Stimulated activated CD8-positive, alpha-beta memory T cell treated with anti-CD3 and anti-CD28 coated beads, Interleukin-15, amount 100 ng/mL, for 24 hours (primary cell): Measurements from ENCODE around the gene SPATA6L.
"Not testable (repeated sequence)": the region's sequence is repeated elsewhere in the genome, so short reads cannot be mapped to it uniquely, and the experiment has no call there.

ENCODE experiments used
- DNase-seq: peaks from one replicate; pipeline ENCODE4 v3.0.0-alpha.2; 2020; ENCODE audit warnings: low read depth

The SPATA6L gene

DNA sequence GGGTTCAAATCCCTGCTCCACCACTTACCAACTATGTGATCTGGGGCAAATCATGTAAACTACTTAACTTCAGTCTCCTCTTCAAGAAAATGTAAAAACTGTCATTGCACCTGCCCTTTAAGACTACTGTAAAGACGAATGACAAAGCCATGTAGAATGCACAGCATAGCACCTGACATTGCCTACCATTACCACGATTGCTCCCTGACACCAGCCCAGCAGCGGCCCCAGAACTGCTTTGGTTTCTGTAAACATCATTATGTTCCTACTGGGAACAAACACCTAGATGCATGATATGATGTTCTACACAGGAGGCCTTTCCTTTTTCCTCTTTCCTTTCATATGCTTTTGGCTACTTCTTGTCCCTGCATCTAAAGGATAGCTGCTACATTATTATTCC, 27.3 kb downstream of the SPATA6L start:
- DNase-seq, result no peak

DNA sequence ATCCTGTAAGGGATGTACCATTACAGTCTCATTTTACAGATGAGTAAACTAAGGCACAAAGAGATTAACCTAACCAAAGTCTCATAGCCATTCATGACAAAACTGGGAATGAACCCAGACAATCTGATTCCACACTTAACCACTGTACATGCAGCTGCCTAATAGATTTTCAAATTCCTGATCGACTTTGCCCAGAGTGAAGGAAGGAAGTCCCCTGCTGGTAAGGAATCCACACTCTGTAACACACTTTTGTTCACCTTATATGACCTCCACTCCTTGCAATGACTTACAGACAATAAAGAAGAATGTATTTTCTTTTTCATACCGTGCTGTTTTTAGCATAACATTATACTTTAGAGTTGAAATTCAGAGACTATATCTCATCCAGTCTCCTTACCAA, 35.4 kb downstream of the SPATA6L start:
- no peak for DNase-seq

DNA sequence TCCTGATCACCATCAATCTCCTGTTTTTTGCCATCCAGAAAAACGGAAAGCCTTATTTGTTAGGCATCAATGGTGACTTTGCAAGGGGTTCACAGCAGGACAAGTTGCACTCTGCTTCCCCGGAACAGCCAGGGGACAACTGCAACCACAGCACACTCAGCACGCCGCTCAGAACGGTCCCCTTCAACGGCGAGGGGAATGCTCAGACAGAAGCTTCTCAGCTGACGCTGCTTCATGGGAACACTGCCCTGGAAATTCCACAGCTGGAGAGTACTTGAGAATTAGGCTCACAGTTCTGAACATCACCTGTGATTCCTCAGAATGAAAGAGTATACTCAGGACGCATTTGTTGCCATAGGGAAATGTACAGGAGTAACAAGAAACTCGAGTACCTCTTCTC, 44.3 kb downstream of the SPATA6L start:
- no peak for DNase-seq

DNA sequence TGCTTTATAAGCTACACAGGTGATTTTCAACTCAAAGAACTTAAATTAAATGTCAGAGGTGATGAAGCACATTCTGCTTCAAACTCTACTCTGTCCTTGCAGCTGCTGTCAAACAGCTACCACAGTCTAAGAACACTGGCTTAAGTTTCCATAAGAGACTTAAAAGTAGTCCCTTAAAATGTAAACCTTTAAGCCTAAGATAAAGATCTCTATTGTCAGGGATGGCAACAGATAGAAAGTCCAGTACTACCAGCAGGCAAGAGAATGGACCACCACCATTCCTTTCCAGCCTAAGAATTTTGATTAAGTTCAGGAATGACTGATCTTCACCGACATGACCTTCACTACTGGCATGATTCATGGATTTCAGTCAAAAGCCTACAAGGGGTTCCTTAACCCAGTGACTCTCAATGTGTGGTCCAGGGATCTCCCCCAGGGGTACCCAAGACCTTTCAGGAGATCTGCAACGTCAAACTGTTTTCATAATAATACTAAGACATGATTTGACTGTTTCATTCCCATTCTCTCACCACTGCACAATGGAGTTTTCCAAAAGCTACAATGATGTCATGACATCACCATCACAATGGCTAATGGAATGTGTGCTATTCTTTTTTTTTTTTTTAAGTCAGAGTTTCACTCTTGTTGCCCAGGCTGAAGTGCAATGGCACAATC, 45.3 kb downstream of the SPATA6L start:
- no peak for DNase-seq

DNA sequence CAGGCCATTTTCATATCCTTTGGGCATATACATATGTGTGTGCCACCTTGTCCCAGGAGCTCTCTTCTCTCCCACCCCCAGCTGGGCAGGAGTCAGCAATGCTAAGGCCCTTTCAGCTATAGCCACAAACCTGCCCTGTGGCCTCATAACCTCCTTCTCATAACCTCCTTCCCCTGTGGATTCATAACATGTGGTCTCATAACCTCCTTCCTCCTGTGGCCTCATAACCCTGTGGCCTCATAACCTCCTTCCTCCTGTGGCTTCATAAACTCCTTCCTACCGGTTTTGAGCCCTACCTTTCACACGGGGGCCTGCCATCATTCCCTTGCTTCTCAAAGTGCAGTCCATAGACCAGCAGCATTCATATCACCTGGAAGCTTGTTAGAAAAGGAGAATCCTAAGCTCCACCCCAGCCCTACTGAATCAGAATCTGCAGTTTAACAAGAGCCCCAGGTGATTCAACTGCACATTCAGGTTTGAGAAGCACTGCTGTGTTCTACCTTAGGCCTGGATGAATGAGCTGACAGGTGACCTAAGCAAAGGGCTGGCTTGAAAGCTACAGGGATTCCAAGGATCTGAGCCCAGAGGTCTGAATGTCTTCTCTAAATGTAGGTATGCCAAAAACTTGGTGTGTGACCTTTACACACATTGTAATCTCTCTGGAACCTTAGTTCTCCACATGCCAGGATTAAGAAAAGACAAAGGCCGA, 46.1 kb downstream of the SPATA6L start:
- DNase-seq, result no peak

DNA sequence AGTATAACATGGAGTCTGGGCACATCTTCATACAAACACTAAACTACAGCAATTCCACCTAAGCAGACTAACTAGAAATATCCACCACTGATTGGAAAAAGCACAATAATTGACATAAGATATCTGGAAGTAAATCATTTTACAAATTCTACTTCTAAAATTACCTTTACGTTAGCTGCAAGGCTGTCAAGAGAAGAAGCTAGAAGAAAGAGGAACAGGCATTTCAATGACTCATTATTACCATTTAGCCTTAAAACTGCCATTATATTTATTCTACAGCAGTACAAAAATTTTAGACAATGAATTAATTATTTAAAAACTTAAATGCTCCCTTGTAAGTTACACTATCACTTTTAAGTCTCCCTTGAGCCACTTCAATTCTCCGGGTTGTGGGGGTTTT, 47.6 kb downstream of the SPATA6L start:
- DNase-seq, result no peak

DNA sequence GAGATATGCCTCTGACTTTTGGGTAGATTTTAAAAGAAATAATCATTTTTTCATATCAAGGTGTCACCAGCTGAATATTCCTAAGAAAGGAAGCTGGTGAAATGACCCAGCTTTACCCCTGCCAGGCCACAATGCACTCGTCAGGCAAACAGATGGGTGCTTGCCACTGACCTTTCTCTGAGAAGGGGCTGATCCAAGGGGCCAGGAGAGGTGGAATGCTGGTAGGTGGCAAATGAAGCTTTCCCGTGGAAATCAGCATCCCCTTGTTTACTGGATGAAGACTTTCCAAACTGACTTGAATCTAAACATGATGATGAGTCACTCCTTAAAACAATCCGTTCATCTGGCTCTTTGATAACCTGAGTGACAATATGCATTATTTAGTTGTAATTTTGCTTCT, 48.5 kb downstream of the SPATA6L start:
- DNase-seq, result no peak

DNA sequence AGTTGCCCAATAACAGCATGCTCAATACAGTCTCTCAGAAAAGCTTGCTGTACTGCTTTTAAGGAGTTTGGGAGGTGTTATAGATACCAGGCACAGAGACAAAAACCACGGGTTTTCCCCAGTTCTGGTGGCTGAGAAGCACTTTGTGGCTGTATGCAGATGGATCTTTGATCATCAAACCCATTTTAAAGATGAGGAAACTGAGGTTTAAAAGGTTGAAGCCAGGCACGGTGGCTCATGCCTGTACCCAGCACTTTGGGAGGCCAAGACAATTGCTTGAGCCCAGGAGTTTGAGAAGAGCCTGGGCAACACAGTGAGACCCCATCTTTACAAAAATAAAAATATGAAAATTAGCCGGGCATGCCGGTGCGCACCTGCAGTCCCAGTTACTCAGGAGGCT, 50.5 kb downstream of the SPATA6L start:
- no peak for DNase-seq

DNA sequence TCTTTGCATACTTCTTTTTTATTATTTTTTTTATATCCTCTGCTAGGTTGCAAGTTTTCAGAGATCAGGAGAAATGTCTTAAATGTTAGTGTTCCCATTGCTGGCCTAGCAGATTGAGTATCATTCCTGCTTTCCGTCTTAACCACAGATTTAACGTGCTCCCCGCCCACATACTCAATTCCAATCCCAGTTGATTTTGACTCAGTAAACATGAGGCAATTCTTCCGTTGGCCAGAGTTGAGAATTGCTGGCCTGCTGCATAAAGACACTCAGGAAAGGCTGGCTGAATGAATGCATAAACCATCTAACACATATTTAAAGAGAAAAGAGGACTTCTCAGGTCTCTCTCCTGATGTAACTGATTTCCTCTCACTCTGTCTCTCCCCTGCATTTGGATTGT, 51.0 kb downstream of the SPATA6L start:
- no peak for DNase-seq

DNA sequence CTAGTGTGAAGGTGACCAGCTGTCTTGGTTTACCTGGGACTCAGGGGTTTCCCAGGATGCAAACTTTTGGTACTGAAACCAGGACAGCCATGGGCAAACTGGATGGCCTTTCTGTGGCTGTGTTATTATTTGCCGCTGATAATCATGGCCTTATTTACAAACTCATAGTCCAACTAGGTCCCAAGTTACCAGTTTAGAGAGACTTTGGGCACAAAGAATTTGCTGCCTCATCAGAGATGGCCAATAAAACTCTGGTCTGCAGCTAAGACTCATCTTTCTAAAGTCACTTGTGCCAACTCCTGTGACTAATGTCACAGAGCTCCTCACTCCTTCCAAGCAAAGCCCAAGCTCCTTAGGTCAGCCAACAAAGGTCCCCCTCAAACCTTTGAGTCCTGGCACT, 51.7 kb downstream of the SPATA6L start:
- DNase-seq, result no peak

DNA sequence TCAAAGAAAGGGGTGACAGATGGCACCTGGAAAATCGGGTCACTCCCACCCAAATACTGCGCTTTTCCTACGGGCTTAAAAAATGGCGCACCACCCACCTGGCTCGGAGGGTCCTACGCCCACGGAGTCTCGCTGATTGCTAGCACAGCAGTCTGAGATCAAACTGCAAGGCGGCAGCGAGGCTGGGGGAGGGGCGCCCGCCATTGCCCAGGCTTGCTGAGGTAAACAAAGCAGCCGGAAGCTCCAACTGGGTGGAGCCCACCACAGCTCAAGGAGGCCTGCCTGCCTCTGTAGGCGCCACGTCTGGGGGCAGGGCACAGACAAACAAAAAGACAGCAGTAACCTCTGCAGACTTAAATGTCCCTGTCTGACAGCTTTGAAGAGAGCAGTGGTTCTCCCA, 60.2 kb downstream of the SPATA6L start:
- DNase-seq, result not testable (repeated sequence)

DNA sequence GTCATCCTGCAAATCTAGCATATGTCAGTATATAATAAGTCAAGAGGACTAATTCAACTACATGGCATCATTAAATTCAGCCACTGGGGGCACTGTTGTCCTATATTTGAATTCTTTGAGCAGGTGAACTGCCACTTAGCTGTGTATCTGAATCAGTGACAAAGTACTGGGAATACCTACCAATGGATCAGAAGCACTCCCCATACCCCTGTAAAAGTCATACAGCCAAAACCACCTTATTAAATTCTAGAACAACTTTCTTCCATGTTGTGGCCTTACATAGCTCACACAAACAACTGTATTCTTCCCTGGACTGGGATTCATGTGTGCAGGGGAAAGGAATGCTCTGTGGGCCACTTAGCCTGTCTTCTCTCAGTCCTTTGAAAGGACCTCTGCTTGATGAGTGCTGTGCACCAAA, 61.6 kb downstream of the SPATA6L start:
- no peak for DNase-seq

DNA sequence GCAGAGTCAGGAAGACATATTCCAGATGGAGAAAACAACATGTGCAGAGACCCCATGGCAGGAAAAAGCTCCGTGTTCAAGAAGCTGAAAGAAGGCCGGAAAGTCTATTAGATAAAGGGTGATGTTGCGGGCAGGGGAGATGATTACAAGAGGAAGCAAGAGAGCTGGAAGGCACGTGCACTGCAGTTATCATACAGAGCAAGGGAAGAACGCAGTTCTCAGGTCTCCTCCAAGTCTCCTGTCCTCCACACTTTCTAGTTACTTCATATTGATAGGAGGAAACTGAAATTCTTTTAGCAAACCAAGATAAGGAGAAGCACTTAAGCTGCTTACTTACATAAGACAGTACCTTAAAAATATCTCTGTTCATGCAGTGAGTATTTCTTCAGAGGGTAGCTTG, 62.5 kb downstream of the SPATA6L start:
- no peak for DNase-seq

DNA sequence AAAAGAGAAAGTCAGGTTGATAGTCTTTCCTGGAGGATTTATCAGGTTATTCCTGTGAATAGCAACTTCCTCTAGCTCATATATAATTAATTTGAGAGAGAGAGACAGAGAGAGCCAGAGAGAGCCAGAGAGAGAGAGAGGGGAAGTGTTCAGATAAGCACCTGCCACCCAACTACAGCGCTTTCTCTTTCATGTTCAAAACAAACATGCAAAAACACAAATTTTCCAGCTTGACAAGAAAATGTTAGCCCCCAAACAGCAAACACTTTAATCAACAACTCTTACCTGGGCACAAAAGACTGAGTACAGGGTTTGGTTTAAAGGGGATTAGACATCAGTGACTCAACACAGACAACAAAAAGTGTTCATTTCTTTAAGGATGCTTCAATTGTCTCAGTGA, 65.9 kb downstream of the SPATA6L start:
- DNase-seq, result no peak

DNA sequence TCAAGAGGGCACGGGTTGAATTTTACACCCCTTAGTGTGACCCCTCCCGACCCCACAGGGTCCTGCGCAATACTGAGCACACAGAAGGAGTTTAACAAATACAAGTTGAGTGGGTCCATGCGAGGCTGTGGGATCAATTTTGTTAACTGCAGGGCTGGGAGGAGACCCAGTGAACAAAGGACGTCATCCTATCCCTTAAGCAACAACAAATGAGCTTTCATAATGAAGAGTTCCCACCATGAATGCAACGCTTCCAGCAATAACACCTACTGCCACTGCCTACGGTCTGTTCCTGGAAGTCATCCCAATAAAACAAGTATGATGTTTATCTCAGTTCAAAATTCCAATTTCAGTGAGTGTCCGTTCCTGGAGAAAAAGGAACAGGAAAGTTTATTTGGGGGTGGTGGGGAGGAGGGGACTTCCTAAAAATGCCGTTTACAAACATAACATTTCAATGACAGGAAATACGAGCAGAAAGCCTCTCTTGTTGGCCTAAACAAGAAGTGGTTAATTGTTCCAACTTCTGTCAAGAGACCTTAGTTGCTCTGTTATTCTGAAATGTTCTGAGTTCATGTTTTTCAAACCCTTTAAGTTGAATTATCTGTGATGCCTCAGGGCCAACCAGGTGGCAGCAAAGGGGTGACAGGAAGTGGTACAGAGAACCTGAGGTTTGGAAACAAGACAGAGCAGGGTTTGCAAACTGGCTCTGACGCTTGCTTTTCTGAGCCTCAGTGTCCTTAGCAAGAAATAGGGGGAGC, 69.9 kb downstream of the SPATA6L start:
- DNase-seq, result no peak

DNA sequence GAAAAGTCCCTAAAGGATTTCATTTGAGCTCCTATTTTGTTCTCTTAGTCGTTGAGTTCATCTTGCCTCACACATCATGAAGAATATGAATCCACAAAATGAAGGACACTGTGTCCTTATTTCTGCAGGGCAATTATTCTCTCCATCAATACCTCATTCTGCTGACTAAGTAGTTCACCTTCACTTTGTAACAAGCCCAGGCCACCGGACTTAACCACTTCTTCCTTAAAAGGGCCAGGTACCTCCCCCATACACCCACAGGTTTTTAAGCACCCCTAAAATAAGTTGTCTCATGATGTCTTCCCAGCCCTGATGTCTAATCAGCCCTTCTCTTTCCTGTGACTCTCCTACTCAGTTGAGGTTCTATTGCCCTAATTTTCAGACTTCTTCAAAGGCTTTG, 71.3 kb downstream of the SPATA6L start:
- no peak for DNase-seq

DNA sequence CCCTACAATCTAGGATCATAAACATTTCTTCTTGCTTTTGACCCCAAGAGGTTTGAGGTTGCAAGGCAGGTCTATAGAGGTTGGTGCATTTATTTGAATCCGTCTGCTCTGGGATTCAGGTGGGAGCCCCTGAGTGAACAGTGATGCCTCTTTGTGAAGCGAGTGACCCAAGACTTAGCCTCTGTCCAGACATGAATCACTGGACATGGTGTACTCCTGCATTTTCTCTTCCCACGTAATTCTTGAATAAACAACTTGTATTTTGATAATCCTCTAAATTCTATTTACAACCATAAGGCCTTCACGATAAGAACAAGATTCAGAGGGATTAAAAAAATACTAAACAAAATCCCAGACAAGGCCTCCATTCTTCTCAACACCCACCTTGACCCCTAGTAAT, 71.7 kb downstream of the SPATA6L start:
- DNase-seq, result no peak

DNA sequence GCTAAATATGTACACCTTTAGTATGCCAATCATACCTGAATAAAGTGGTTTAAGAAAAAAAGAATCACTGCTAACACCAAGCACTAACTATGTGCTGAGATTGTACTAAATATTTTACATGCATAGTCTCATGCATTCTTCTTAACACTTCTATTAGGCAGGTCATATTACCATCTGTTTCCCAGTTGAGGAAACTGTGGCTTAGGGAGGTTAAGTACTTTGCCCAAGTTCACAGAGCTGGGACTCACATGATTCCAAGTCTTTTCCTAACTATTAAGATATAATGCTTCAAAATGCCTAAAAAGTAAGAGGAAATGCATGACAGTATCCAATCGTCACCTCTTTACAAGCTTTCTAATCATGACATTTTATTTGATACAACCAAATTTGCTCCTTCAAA, 73.4 kb downstream of the SPATA6L start:
- DNase-seq, result no peak

DNA sequence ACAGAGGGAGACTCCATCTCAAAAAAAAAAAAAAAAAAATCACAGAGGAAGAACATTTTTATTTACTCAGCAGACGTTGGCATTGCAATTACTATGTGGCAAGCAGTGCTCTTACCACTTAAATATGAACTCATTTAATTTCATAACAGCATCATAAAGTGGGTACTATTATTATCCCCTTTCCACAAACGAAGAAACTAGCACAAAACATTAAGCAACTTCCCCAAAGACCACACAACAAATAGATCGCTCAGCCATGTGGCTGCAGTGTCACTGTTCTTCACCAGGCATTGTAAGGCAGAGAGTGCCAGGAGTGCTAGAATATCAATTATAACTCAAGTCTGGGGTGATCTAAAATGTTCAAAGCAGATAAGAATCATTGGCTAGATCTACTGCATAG, 74.0 kb downstream of the SPATA6L start:
- no peak for DNase-seq

DNA sequence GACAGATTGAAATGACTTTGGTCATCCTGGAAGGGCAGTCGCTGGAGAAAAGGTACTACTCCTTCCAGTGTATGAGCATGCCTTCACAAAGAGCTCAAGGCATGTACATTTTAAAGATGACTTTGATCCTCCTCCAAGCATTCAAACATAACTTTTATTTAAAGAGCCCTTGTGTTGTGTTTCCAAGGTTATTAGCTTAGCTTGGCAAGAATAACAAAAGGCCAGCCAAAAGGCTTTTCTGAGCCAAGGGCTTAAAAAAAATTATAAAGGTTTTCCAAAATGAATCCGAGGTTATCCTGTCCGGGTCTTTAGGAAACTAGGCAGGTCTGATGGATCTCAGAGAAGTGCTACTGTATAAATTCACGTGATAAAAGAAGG, 75.2 kb downstream of the SPATA6L start:
- DNase-seq, result no peak

DNA sequence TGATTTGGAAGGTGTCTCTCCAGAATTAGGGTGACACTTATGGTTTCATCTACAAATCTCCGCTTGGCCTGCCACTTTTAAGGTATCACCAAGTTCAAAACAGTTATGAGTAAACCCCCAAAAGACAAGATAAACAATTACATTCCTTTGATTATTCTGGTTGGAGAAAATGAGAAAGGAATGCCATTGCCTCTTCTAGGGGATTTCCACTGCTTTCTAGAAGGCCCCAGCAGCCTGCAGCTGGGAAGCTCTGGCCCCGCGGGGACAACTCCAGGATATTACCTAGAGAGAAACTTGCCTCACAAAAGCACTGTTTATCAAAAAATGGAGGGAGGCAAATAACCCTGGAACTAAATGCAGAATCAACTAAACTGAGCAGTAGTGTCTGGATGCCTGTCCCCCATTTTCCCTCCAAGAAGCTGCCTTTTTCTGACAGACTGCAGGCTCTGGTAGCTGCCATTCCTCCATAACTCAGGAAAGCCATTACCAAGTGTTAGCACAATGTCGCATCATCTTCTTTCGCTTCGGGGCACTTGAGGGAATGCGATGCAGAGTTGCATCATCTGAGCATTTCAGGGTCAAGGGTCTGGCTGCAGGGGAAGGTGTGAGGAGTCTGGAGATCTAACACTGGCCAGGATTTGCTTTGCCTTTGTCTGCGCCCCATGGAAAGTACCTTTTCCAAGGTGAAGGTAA, 75.7 kb downstream of the SPATA6L start:
- no peak for DNase-seq

DNA sequence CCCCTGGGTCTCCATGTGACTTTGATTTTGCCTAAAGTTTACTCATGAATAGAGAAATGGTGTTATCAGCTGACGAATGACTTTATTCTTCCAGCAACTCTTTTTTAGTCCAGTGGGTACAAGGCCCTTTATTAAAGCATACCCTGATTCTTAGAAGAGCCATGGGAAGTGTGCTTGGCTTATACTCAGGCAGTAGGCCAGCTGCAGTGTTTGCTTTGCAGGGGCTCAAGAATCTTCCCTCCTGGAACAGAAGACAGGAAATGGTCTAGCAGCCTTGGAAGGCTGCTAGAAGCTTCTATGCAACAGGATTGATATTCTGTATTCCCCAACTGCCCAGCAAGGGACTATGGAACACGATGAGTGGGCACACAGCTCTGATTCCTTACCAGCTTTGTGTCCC, 77.6 kb downstream of the SPATA6L start:
- no peak for DNase-seq

DNA sequence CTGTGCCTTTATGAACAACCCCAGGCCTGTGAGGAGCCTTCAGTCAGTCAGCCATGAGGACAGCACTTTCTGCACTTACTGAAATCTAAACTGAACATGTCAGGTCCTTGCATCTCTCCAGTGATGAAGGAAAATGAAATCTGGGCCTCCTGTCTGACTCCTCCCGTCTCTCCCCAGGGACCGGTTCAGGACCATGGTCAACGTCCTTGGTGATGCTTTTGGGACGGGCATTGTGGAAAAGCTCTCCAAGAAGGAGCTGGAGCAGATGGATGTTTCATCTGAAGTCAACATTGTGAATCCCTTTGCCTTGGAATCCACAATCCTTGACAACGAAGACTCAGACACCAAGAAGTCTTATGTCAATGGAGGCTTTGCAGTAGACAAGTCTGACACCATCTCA, 81.1 kb downstream of the SPATA6L start:
- no peak for DNase-seq
